Tibial nerve (tissue), 3 donors: ENCODE data around the gene ZDHHC24.

Source experiments
- CTCF ChIP-seq, 5 experiments: fragments of 200-600 bp in 3 of 5; fragments of 450-650 bp in 2 of 5; sonication (generic) in 3 of 5; IDR thresholded peaks; one replicate each; pipeline ENCODE4 v1.5.1; 2016 to 2019; ENCODE audit warnings: antibody characterized with exemption in 5 of 5, mild to moderate bottlenecking in 3 of 5, moderate library complexity in 2 of 5
- POLR2A ChIP-seq, 2 donors: fragments of 450-650 bp; IDR thresholded peaks; one replicate each; pipeline ENCODE4 v1.6.1; 2017; ENCODE audit warnings: antibody characterized with exemption in 2 of 2, mild to moderate bottlenecking in 2 of 2, moderate library complexity in 2 of 2

GRCh38 chr11:66556086-66556485, 10.2 kb upstream of the ZDHHC24 start:
- no peak for TF ChIP-seq CTCF (IDR thresholded peaks at IDR 0.05)
- TF ChIP-seq POLR2A (IDR thresholded peaks at IDR 0.05): no peak
